ENCODE measurements around the gene EIF6. TPM values are rescaled to one million over a fixed set of nuclear protein-coding genes. Genes with fewer than 3 reads are reported as not detected.

EIF6 gene
- total RNA-seq, 1 donor from 2014 or later = 109 TPM

DNA sequence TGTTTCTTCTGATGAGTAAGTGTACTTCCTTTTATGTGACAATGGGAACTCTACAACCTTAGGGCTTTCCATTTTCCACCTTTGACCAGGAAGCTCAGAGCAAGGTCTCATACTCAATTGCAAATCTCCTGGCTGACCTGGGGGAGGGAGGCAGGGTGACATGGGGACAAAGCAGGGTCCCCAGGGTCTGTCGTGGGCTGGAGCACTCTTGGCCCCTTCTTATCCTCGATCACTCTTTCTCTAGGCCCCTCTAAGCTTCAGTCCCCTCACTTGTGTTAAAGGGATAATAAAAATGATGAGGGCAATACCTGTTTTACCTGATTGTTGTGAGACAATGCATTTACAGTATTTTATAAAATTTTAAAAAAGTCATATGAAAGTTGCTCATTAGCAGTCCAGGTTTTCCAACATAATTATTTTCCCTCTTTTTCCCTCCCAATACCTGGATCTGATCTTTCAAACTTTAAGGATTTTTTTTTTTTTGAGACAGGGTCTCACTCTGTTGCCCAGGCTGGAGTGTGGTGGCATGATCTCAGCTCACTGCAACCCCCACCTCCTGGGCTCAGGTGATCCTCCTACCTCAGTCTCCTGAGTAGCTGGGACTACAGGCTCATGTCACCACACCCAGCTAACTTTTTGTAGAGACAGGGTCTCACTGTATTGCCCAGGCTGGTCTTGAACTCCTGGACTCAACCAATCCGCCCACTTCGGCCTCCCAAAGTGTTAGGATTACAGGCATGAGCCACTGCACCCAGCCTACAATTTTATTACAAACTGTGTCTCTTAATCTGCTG is 16.1 kb upstream of the EIF6 start:
- Mint-ChIP-seq H3K4me3 (ENCODE audit: low read depth) (no peak overlapping the region), H3K36me3 (ENCODE audit: insufficient read depth) (no peaks in the 10 kb centered on the region), H3K27me3 (peaks cover 22% of the 10 kb centered on the region), H3K27ac (no peak overlapping the region), H3K4me1 (ENCODE audit: low read depth) (peaks cover 23% of the 10 kb centered on the region), H3K9me3 (ENCODE audit: low read depth) (no peaks in the 10 kb centered on the region)
- no peak for DNase-seq (ENCODE audit: low spot score, unreplicated experiment)
- TF ChIP-seq CTCF (IDR thresholded peaks at IDR 0.05; ENCODE audit: unreplicated experiment) = no peak

DNA sequence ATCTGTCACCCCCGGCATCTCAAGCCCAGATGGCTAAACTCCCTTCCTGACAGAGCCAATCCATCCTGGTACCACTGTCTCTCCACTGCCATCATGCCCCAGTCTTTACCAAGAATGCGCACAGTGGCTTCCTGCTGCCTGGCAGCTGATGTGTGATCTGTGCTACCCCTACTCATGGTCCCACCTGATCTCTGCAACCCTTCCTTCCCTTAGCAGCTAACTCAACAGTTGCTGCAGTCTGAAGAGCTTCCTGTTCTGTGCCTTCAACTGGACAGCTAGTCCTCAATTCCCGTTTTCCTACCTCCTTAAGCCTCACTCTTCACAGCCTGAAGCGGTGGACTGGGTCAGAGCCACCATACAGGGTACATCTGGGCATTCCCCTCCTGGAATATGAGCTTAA is 15.2 kb upstream of the EIF6 start:
- peaks cover 23% of the 10 kb centered on the region for H3K27me3 Mint-ChIP-seq
- no peak for DNase-seq (ENCODE audit: low spot score, unreplicated experiment)
- peaks cover 25% of the 10 kb centered on the region for H3K4me1 Mint-ChIP-seq (ENCODE audit: low read depth)
- H3K36me3 Mint-ChIP-seq (ENCODE audit: insufficient read depth) = no peaks in the 10 kb centered on the region
- no peak overlapping the region for H3K27ac Mint-ChIP-seq
- H3K9me3 Mint-ChIP-seq (ENCODE audit: low read depth) = no peaks in the 10 kb centered on the region
- no peak overlapping the region for H3K4me3 Mint-ChIP-seq (ENCODE audit: low read depth)
- no peak for TF ChIP-seq CTCF (IDR thresholded peaks at IDR 0.05; ENCODE audit: unreplicated experiment)

DNA sequence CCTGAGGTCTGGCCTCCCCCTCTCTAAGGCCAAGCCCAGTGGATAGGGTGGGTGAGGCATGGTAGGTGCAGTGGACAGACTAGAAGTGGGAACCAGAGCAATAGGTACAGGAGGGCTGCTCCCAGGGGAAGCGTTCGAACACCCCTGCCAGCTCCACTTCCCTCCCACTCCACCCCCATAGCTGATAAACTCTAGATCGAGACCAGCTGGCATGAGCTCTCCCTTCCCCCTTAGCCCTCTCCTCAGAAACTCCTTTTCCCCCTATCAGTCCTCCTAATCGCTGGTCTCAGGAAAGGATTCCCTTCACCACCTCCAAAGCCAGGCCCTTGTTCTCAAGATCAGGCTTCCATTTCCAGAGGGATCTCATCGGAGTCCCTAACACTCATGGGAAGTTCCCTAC is 13.7 kb upstream of the EIF6 start:
- H3K27me3 Mint-ChIP-seq = peaks cover 23% of the 10 kb centered on the region
- H3K9me3 Mint-ChIP-seq (ENCODE audit: low read depth) = no peaks in the 10 kb centered on the region
- H3K27ac Mint-ChIP-seq = no peak overlapping the region
- no peak for TF ChIP-seq CTCF (IDR thresholded peaks at IDR 0.05; ENCODE audit: unreplicated experiment)
- H3K4me1 Mint-ChIP-seq (ENCODE audit: low read depth) = peaks cover 32% of the 10 kb centered on the region
- H3K36me3 Mint-ChIP-seq (ENCODE audit: insufficient read depth) = no peaks in the 10 kb centered on the region
- H3K4me3 Mint-ChIP-seq (ENCODE audit: low read depth) = no peak overlapping the region
- no peak for DNase-seq (ENCODE audit: low spot score, unreplicated experiment)

- Mint-ChIP-seq H3K27ac (no peak overlapping the region), H3K36me3 (ENCODE audit: insufficient read depth) (no peaks in the 10 kb centered on the region), H3K27me3 (peaks cover 24% of the 10 kb centered on the region), H3K4me3 (ENCODE audit: low read depth) (no peak overlapping the region), H3K4me1 (ENCODE audit: low read depth) (peaks cover 27% of the 10 kb centered on the region), H3K9me3 (ENCODE audit: low read depth) (no peaks in the 10 kb centered on the region)
- TF ChIP-seq CTCF (IDR thresholded peaks at IDR 0.05; ENCODE audit: unreplicated experiment) = no peak
- no peak for DNase-seq (ENCODE audit: low spot score, unreplicated experiment)
Observed at GRCh38 chr20:35297740-35298139, 13.2 kb upstream of the EIF6 start.

DNA sequence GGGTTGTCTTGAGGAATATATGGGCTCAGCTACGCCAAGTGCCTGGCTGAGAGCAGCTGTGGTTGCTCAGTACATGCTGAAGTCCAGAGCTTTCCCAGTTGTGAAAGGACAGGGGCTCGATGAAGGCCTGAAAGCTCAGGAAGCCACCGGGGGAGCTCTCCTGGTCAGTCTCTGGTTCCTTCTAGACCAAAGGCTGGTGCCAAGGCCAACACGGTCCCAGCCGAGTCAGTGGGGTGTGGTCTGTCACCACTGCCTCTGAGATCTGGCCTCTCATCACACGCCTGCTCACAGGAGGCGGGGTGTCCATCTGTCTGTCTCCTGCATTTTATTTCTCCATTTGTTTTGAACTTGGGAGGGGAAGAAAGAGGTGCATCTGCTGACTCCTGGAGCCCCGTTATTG is 12.6 kb upstream of the EIF6 start:
- Mint-ChIP-seq H3K9me3 (ENCODE audit: low read depth) (no peaks in the 10 kb centered on the region), H3K36me3 (ENCODE audit: insufficient read depth) (no peaks in the 10 kb centered on the region), H3K27ac (no peak overlapping the region), H3K4me3 (ENCODE audit: low read depth) (no peak overlapping the region), H3K27me3 (peaks cover 28% of the 10 kb centered on the region), H3K4me1 (ENCODE audit: low read depth) (peaks cover 23% of the 10 kb centered on the region)
- no peak for DNase-seq (ENCODE audit: low spot score, unreplicated experiment)
- no peak for TF ChIP-seq CTCF (IDR thresholded peaks at IDR 0.05; ENCODE audit: unreplicated experiment)
